GM12801 (cell line): ENCODE results near the gene FUOM.

Experiments used
- CTCF ChIP-seq: IDR thresholded peaks from one replicate; pipeline ENCODE4 v1.5.1; 2011; ENCODE audit warnings: control low read depth; ENCODE audit not compliant: insufficient read length; ENCODE audit errors: extremely low read depth

FUOM gene

GRCh38 chr10:133315847-133316246 lies 42.0 kb downstream of the FUOM start:
- TF ChIP-seq CTCF: no peak

GRCh38 chr10:133314911-133315310 lies 42.9 kb downstream of the FUOM start:
- no peak for TF ChIP-seq CTCF

- TF ChIP-seq CTCF: no peak
Observed at GRCh38 chr10:133313192-133313591, 44.6 kb downstream of the FUOM start.

- no peak for TF ChIP-seq CTCF
Observed at GRCh38 chr10:133312769-133313145, 45.1 kb downstream of the FUOM start.

GRCh38 chr10:133312016-133312768 lies 45.6 kb downstream of the FUOM start:
- TF ChIP-seq CTCF: no peak

- no peak for TF ChIP-seq CTCF
Observed at GRCh38 chr10:133311570-133311969, 46.2 kb downstream of the FUOM start.

GRCh38 chr10:133310789-133311188 lies 47.0 kb downstream of the FUOM start:
- no peak for TF ChIP-seq CTCF
